ENCODE measurements around the gene LIPF.
"Not testable (repeated sequence)": the region's sequence is repeated elsewhere in the genome, so short reads cannot be mapped to it uniquely, and the experiment has no call there.

LIPF gene

DNA sequence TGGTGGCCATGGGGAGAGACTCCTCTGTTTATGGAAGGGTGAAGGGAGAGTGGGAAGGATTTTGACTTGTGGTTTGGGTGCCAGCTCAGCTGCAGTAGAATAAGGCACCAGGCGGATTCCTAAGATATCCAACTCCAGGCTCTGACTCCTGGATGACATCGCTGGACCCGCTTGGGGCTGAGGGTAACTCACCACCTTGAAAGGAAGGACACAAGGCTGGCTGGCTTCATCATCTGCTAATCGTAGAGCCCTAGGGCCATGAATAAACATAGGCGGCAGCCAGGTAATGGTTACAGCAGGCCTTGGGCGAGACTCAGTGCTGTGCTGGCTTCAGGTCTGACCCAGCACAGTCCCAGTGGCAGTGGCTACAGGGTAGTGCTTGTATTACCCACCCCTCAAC lies 25.1 kb downstream of the LIPF start:
- in situ Hi-C loops (cut with HindIII; ENCODE audit: low pct_unique_long_range_greater_than_20kb, low sequenced_read_pairs), result no loop called here
- no peak for TF ChIP-seq JUND (IDR thresholded peaks at IDR 0.05; ENCODE audit: low read depth)
- DNase-seq (ENCODE audit: low read depth in 1 of 2, low spot score in 1 of 2), result no peak

DNA sequence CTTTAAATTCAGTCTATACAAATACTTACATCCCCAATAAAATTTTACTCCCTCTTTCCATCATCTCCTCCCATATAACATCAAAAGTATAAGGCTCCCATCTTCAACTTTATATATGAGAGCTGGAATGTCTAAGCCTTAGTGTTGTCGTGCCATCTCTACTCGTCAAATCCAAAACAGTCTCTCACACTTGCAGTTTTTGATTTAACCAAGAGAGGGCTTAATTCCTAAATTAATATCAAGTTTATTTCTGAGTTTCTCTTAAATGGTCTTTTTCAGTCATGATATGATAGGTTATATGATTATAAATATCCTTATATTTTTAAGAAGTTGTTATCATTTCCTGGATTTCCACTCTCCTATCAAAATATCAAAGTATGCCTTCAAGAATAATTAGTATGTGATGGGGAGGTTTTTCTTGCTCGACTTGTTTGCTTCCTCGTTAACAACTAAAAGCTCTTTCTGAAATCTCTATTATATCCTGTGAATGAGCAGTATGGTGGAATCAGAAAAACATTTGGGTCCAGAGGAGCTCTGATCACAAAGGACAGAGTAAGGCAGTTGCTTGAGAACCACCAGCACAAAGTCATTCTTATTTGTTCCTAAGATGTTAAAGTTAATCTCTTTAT lies 29.3 kb downstream of the LIPF start:
- in situ Hi-C loops (cut with HindIII; ENCODE audit: low pct_unique_long_range_greater_than_20kb, low sequenced_read_pairs), result no loop called here
- peak in 1 of 2 experiments; percentile 39 for DNase-seq (ENCODE audit: low read depth in 1 of 2, low spot score in 1 of 2)
- no peak for TF ChIP-seq JUND (IDR thresholded peaks at IDR 0.05; ENCODE audit: low read depth)

DNA sequence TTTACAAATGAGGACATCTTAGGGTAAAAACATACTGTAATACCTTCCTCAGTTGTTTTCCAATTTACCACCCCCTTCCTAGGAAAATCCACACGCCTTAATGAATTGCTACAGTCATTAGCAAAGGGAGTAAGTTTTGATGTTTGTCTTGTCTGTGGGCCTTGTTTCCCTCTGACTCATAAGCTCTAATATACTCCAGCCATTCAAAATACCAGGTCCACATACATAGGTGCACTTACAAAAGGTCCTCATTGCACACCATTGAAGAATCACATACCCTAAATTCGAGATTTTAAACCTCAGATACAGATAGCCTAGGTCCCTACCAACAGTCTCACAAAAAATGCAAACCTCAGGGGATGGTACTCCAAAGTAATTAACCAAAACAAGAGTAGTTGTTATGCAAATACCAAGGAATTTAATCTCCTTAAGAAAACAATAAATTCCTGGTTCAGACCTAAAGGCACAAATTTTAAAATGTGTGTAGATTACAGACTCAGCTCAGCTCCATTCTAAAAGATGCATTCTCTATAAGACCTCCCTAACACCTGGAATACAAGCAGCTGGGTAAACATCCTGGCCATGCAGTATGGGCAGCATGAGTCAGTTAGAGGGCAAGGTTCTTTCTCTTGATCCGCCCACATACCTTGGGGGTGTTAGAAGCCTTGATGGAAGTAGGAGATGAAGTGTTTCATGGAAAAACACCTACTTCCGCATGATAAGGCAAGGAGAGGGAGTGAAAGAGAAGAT lies 38.8 kb downstream of the LIPF start:
- no peak for TF ChIP-seq JUND (IDR thresholded peaks at IDR 0.05; ENCODE audit: low read depth)
- peak in 1 of 2 experiments; percentile 57 for DNase-seq (ENCODE audit: low read depth in 1 of 2, low spot score in 1 of 2)
- in situ Hi-C loops (cut with HindIII; ENCODE audit: low pct_unique_long_range_greater_than_20kb, low sequenced_read_pairs), result no loop called here

DNA sequence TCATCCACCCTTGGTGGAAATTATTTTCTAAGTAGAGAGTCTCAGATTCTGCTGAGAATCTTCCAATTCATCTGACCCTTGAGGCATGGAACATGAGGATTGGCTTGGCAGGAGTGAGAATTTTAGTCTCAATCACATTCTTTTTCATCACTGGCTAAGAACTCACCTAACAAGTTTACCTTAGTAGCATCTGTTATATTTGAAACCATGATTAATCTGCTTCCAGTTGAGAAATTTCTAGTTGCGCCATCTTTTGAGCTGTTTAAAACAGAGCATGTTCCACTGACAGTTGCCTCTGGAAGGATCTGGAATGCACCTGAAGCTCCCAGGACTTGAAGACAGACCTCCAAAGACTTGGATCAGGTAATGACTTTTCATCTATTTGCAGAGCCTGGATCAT lies 41.7 kb downstream of the LIPF start, which contains the start of gene LIPK:
Gene LIPK, plus strand, starts transcription at position 292 of the 400 bp plus-strand sequence. CDS start 18,295 bp downstream, outside the sequence.
- TF ChIP-seq JUND (IDR thresholded peaks at IDR 0.05; ENCODE audit: low read depth), result no peak

DNA sequence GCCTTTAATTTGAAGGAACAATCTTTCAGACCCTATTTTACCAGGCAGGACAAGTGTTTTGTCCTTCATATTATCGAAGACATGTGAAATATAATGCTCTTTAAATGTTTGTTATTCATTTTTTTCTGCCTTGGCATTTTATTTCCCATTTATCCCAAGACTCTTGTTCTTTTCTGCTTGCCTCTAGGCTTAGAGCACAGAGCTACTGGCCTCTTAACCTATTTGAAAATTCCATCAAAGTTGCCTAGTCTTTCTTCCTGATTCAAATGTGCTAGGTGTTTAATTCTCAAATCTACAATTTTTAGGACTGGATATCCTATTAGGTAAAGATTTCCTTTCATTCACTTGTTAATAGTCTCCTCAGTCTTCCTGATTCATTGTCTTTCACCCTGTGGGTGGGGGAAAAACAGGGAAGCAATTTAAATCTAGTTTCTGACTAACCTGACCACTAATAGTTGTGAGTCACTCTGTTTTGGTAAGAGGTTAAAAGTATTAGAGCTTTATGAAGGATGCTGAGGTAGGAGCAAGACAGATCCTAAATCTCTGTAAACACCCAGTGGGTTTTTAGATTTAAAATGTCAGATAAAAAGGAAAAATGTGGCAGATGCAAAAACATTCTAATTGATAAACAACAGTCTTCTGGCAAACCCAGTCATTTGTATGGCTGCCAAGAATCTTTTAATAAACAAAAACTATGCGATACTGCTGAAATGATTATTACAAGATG lies 43.4 kb downstream of the LIPF start:
- in situ Hi-C loops (cut with HindIII; ENCODE audit: low pct_unique_long_range_greater_than_20kb, low sequenced_read_pairs), result no loop called here
- no peak for DNase-seq (ENCODE audit: low read depth in 1 of 2, low spot score in 1 of 2)
- no peak for TF ChIP-seq JUND (IDR thresholded peaks at IDR 0.05; ENCODE audit: low read depth)

More for the DNA sequence above, 41.7 kb downstream of the LIPF start, which contains the start of gene LIPK:
- DNase-seq (ENCODE audit: low read depth in 1 of 2, low spot score in 1 of 2), result no peak
- in situ Hi-C loops (cut with HindIII; ENCODE audit: low pct_unique_long_range_greater_than_20kb, low sequenced_read_pairs), result no loop called here

DNA sequence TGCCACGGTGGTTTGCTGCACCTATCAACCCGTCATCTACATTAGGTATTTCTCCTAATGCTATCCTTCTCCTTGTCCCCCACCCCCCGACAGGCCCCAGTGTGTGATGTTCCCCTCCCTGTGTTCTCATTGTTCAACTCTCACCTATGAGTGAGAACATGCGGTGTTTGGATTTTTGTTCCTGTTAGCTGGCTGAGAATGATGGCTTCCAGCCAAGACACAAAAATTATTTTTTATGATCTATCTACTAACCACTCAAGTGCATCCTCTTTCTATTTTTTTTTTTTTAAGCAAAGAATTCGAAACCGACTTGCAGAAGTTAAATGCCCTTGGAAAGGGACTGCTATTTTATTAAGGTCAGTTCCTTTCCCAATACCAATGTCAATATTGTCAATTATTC lies 45.1 kb downstream of the LIPF start:
- not testable (repeated sequence) for DNase-seq (ENCODE audit: low read depth in 1 of 2, low spot score in 1 of 2)

DNA sequence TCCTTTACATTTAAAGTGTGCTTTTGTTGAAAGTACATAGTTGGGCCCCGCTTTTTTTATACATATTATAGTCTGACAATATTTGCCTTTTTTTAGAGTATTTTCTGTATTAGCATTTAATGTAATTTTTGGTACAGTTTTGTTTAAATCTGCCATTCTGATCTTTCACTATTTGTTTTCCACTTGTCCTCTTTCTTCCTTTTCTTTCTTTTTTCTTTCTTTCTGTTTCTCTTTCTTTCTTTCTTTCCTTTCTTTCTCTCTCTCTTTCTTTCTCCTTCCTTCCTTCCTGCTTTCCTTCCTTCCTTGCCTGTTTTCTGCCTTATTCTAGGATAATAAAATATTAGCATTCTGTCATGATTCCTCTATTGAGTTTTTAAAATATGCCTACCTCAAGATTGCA lies 51.3 kb downstream of the LIPF start:
- no peak for TF ChIP-seq JUND (IDR thresholded peaks at IDR 0.05; ENCODE audit: low read depth)
- DNase-seq (ENCODE audit: low read depth in 1 of 2, low spot score in 1 of 2), result no peak
- in situ Hi-C loops (cut with HindIII; ENCODE audit: low pct_unique_long_range_greater_than_20kb, low sequenced_read_pairs), result no loop called here

More for the DNA sequence above, 45.1 kb downstream of the LIPF start:
- in situ Hi-C loops (cut with HindIII; ENCODE audit: low pct_unique_long_range_greater_than_20kb, low sequenced_read_pairs), result not testable (repeated sequence)

DNA sequence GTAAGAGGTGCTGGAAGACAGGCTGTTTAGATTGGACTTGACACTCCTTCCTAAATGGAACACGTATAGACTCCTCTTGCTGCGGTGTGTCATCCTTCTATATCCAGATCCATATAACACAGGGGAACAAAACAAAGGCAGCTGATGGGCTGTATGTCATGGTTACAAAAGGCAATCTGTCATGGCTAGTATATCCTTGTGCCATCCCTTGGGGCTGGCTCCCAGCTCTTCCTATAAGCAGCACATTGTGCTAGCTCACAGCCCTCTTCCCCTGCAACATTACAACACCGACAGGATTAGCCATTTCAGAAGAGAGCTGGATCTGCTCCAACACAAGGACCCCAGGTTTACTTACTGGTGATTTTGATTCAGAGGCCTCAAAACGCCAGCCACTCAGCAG lies 57.1 kb downstream of the LIPF start:
- in situ Hi-C loops (cut with HindIII; ENCODE audit: low pct_unique_long_range_greater_than_20kb, low sequenced_read_pairs), result no loop called here
- DNase-seq (ENCODE audit: low read depth in 1 of 2, low spot score in 1 of 2), result no peak
- TF ChIP-seq JUND (IDR thresholded peaks at IDR 0.05; ENCODE audit: low read depth), result no peak

DNA sequence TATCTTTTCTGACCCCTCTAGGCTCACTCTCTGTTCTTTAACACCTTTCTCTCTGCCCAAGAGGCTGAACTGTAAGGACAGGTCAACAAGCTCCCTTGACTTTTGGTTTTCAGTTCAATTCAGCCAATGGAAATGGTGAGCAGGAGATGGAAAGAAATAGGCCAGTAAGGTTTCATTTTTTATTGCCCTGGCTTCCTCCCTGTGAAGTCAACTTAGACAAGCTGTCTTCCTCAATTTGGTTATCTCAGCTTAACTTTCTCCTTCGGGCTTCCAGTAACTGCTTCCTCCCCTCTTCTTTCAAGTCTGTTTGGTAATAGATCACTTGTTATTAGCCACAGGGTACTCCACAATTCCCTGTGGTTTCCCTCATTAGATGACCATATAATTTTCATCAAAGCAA lies 61.6 kb downstream of the LIPF start:
- no peak for TF ChIP-seq JUND (IDR thresholded peaks at IDR 0.05; ENCODE audit: low read depth)
- DNase-seq (ENCODE audit: low read depth in 1 of 2, low spot score in 1 of 2), result no peak
- in situ Hi-C loops (cut with HindIII; ENCODE audit: low pct_unique_long_range_greater_than_20kb, low sequenced_read_pairs), result no loop called here

DNA sequence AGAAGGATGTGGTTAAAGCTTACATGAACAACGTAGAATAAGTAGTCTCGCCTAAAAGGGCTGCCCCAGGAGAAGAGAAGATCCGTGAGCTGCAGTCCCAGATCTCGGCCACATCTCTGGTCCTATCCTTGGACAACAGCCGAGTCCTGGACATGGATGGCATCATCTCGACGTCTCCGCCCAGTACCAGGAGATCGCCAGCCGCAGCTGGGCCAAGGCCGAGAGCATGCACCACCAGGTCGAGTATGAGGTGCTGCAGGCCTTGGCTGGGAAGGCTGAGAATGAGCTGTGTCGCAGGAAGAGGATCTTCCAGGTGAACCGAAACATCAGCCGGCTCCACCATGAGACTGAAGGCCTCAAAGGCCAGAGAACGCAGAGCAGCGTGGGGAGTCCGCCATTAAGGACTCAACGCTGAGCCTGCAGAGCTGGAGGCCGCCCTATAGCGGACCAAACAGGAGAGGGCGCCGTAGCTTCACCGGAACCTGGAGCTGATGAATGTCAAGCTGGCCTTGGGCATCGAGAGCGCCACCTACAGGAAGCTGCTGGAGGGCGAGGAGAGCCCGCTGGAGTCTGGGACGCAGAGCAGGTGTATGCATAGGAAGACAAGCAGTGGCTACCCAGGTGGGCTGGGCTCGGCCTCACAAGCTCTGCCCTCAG lies 64.0 kb downstream of the LIPF start:
- peak in 1 of 2 experiments; percentile 26 for DNase-seq (ENCODE audit: low read depth in 1 of 2, low spot score in 1 of 2)
- no peak for TF ChIP-seq JUND (IDR thresholded peaks at IDR 0.05; ENCODE audit: low read depth)
- in situ Hi-C loops (cut with HindIII; ENCODE audit: low pct_unique_long_range_greater_than_20kb, low sequenced_read_pairs), result no loop called here
